Fibroblast of lung (primary cell): ENCODE measurements around the gene GNG7. TPM values are rescaled to one million over a fixed set of nuclear protein-coding genes. Genes with fewer than 3 reads are reported as not detected.

Source experiments
- DNase-seq, 2 donors: peaks; one replicate each; pipeline versions ENCODE4 v3.0.0 to v3.0.0-alpha.2; 2010; ENCODE audit warnings: low read depth in 2 of 2
- H2AFZ ChIP-seq: 2 replicates; pipeline ENCODE4 v1.5.1; 2012; ENCODE audit warnings: low read length, control low read depth, inconsistent platforms
- H3K27ac ChIP-seq: 2 replicates; pipeline ENCODE4 v1.5.1; 2011; ENCODE audit warnings: low read length, control low read depth; ENCODE audit not compliant: insufficient read depth
- H3K27me3 ChIP-seq: 2 replicates; pipeline ENCODE4 v1.5.1; 2011; ENCODE audit warnings: mild to moderate bottlenecking, low read length; ENCODE audit not compliant: control insufficient read depth, insufficient read depth
- H3K36me3 ChIP-seq: 2 replicates; pipeline ENCODE4 v1.5.1; 2011; ENCODE audit warnings: low read length; ENCODE audit not compliant: control insufficient read depth, insufficient read depth
- H3K4me1 ChIP-seq: 2 replicates; pipeline ENCODE4 v1.5.1; 2011; ENCODE audit warnings: low read length; ENCODE audit not compliant: control insufficient read depth, insufficient read depth; ENCODE audit errors: extremely low read depth
- H3K4me2 ChIP-seq: 2 replicates; pipeline ENCODE4 v1.5.1; 2011; ENCODE audit warnings: low read length, control low read depth; ENCODE audit not compliant: insufficient read depth; ENCODE audit errors: extremely low read depth
- H3K4me3 ChIP-seq, 4 experiments: fragments of 200-600 bp in 1 of 4; sonication (generic) in 1 of 4; replicated peaks in 1 of 4; 2 replicates each; pipeline ENCODE4 v1.5.1; 2011 to 2016; ENCODE audit warnings: low read length in 4 of 4, low read depth in 3 of 4, mild to moderate bottlenecking in 3 of 4, control low read depth in 2 of 4, inconsistent platforms in 1 of 4, mixed read lengths in 1 of 4; ENCODE audit not compliant: insufficient read depth in 1 of 4; ENCODE audit errors: control extremely low read depth in 1 of 4
- H3K79me2 ChIP-seq: 2 replicates; pipeline ENCODE4 v1.5.1; 2012; ENCODE audit warnings: mild to moderate bottlenecking, low read length, inconsistent platforms; ENCODE audit not compliant: control insufficient read depth, insufficient read depth
- H3K9ac ChIP-seq: 2 replicates; pipeline ENCODE4 v1.5.1; 2011; ENCODE audit warnings: mild to moderate bottlenecking, low read length, control low read depth; ENCODE audit not compliant: insufficient read depth
- H3K9me3 ChIP-seq: 2 replicates; pipeline ENCODE4 v1.5.1; 2012; ENCODE audit warnings: low read depth, low read length; ENCODE audit not compliant: control insufficient read depth, insufficient read depth
- H4K20me1 ChIP-seq: 2 replicates; pipeline ENCODE4 v1.5.1; 2011; ENCODE audit warnings: low read length; ENCODE audit not compliant: control insufficient read depth, insufficient read depth; ENCODE audit errors: extremely low read depth
- EZH2 ChIP-seq: IDR thresholded peaks from 2 replicates; pipeline ENCODE4 v1.5.1; 2012; ENCODE audit warnings: low read length, control low read depth, mild to moderate bottlenecking; ENCODE audit errors: missing control alignments
- polyA plus RNA-seq, 2 donors: library from polyadenylated mRNA; depleted of rRNA in 1 of 2; stranded (reverse) in 1 of 2; unstranded in 1 of 2; fragments of >200 nt; gene quantifications; 2 replicates each; pipeline ENCODE4 v1.2.1, GENCODE V29; 2011 to 2012; ENCODE audit warnings: missing spikeins in 1 of 2
- total RNA-seq: library from RNA; depleted of rRNA; stranded (reverse); fragments of >200 nt; gene quantifications from 2 replicates; pipeline ENCODE4 v1.2.1, GENCODE V29; 2014
- TF ChIP-seq, protein P1 (sequence below), 2 donors: IDR thresholded peaks in 1 of 2; conservative IDR thresholded peaks in 1 of 2; 1 replicate in 1 of 2; 2 replicates in 1 of 2; pipeline ENCODE4 v1.5.1; 2011 to 2012; ENCODE audit warnings: low read length in 2 of 2, control low read depth in 1 of 2, inconsistent platforms in 1 of 2, low read depth in 1 of 2, mild to moderate bottlenecking in 1 of 2

Gene GNG7
- total and polyA plus RNA-seq, 2 donors (not counting 1 experiment from before 2014, with no cell fraction given) = 0.27 to 0.83 TPM

GRCh38 chr19:2699413-2700140, 2.9 kb downstream of the GNG7 start:
- Histone ChIP-seq H4K20me1 (no peaks in the 10 kb centered on the region), H3K27ac (no peak overlapping the region), H3K79me2 (no peaks in the 10 kb centered on the region), H3K4me3 (no peak overlapping the region), H3K4me1 (no peaks in the 10 kb centered on the region), H3K9ac (no peak overlapping the region), H2AFZ (no peak overlapping the region), H3K4me2 (no peak overlapping the region), H3K9me3 (no peaks in the 10 kb centered on the region), H3K27me3 (peaks cover 11% of the 10 kb centered on the region), H3K36me3 (no peaks in the 10 kb centered on the region)
- DNase-seq = no peak
- TF ChIP-seq, protein P1, sequence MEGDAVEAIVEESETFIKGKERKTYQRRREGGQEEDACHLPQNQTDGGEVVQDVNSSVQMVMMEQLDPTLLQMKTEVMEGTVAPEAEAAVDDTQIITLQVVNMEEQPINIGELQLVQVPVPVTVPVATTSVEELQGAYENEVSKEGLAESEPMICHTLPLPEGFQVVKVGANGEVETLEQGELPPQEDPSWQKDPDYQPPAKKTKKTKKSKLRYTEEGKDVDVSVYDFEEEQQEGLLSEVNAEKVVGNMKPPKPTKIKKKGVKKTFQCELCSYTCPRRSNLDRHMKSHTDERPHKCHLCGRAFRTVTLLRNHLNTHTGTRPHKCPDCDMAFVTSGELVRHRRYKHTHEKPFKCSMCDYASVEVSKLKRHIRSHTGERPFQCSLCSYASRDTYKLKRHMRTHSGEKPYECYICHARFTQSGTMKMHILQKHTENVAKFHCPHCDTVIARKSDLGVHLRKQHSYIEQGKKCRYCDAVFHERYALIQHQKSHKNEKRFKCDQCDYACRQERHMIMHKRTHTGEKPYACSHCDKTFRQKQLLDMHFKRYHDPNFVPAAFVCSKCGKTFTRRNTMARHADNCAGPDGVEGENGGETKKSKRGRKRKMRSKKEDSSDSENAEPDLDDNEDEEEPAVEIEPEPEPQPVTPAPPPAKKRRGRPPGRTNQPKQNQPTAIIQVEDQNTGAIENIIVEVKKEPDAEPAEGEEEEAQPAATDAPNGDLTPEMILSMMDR (conservative IDR thresholded peaks at IDR 0.05 in 1 of 2, IDR thresholded peaks at IDR 0.05 in 1 of 2; ENCODE audit: low read depth in 1 of 2, low read length in 2 of 2) = no peak
- TF ChIP-seq EZH2 = no peak

DNA sequence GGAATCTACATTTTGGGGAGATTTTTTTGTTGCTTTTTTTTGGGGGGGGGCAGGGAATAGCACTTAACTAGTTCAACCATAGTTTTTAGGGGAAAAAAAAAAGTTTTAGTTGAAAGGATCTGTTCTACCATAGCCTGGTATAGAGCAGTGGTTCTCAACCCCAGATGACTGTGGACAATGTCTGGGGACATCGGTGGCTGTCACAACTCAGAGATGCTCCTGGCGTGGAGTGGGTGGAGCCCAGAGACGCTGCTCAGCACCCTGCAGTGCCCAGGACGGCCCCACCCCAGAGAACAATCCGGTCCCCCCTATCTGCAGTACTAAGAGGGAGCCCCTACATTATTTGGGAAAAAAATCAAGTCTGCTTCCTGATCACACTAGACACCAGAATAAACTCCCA, 8.3 kb downstream of the GNG7 start:
- Histone ChIP-seq H3K9me3 (no peaks in the 10 kb centered on the region), H4K20me1 (no peaks in the 10 kb centered on the region), H3K27ac (no peak overlapping the region), H2AFZ (no peak overlapping the region), H3K4me3 (no peak overlapping the region), H3K4me2 (no peak overlapping the region), H3K4me1 (no peaks in the 10 kb centered on the region), H3K79me2 (no peaks in the 10 kb centered on the region), H3K27me3 (peaks cover 3% of the 10 kb centered on the region), H3K9ac (no peak overlapping the region), H3K36me3 (no peaks in the 10 kb centered on the region)
- TF ChIP-seq, protein P1 (conservative IDR thresholded peaks at IDR 0.05 in 1 of 2, IDR thresholded peaks at IDR 0.05 in 1 of 2; ENCODE audit: low read depth in 1 of 2, low read length in 2 of 2) = no peak
- TF ChIP-seq EZH2 = no peak
- no peak for DNase-seq

DNA sequence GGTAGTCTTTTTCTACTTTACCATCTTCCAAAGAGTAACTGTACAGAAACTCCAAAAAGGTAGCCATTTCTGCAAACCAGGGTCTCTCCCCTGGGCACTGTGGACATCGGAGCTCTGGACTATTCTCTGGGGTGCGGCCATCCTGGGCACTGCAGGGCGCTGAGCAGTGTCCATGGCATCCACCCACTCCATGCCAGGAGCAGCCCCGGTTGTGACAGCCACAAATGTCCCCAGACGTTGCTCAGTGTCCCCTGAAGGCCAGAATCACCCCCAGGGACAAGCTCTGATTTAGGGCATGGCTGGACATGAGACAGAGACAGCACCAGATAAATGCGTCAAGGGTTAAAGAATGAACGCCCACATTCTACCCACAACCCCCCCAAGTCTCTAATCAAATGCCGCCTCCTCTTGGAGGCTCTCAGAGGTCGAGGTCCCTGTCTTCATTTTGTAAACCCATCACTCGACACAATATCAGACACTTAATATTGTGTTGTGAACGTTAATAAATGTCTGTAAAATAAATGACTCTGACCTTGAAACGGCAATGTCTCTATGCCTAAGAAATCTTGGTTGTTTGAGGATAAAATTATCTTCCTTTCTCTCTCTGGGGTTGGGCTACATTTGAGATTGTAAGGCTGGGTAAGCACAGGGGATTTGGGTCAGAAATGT, 8.9 kb downstream of the GNG7 start:
- Histone ChIP-seq H3K9me3 (no peaks in the 10 kb centered on the region), H3K36me3 (no peaks in the 10 kb centered on the region), H2AFZ (no peak overlapping the region), H4K20me1 (no peaks in the 10 kb centered on the region), H3K27me3 (peaks cover 3% of the 10 kb centered on the region), H3K79me2 (no peaks in the 10 kb centered on the region), H3K4me1 (no peaks in the 10 kb centered on the region), H3K27ac (no peak overlapping the region), H3K9ac (no peak overlapping the region), H3K4me2 (no peak overlapping the region), H3K4me3 (no peak overlapping the region)
- TF ChIP-seq, protein P1 (conservative IDR thresholded peaks at IDR 0.05 in 1 of 2, IDR thresholded peaks at IDR 0.05 in 1 of 2; ENCODE audit: low read depth in 1 of 2, low read length in 2 of 2) = no peak
- TF ChIP-seq EZH2 = no peak
- DNase-seq = no peak
